Stimulated activated effector memory CD8-positive, alpha-beta T cell treated with anti-CD3 and anti-CD28 coated beads, Interleukin-12 subunit alpha, Interleukin-12 subunit beta, amount 100 ng/mL, for 72 hours (primary cell): ENCODE measurements around the gene HOXD3.

Source experiments
- ATAC-seq: fragments of 150-1000 bp; cut with Tn5 transposase; 2 replicates; pipeline ENCODE4 v1.10.0; 2021
- DNase-seq, 2 donors: peaks; one replicate each; pipeline ENCODE4 v3.0.0; 2021 to 2022; ENCODE audit warnings: low spot score in 2 of 2
- H3K27ac Mint-ChIP-seq: one replicate; pipeline ENCODE4 v1.8.0; 2022; ENCODE audit warnings: mild to moderate bottlenecking, mixed read lengths
- H3K36me3 Mint-ChIP-seq: one replicate; pipeline ENCODE4 v1.8.0; 2022; ENCODE audit warnings: mild to moderate bottlenecking, mixed read lengths
- H3K4me1 Mint-ChIP-seq: one replicate; pipeline ENCODE4 v1.8.0; 2022; ENCODE audit warnings: mixed read lengths
- H3K4me3 Mint-ChIP-seq: one replicate; pipeline ENCODE4 v1.8.0; 2022; ENCODE audit warnings: mild to moderate bottlenecking, mixed read lengths
- H3K9me3 Mint-ChIP-seq: one replicate; pipeline ENCODE4 v1.8.0; 2022; ENCODE audit warnings: mixed read lengths

The HOXD3 gene

DNA sequence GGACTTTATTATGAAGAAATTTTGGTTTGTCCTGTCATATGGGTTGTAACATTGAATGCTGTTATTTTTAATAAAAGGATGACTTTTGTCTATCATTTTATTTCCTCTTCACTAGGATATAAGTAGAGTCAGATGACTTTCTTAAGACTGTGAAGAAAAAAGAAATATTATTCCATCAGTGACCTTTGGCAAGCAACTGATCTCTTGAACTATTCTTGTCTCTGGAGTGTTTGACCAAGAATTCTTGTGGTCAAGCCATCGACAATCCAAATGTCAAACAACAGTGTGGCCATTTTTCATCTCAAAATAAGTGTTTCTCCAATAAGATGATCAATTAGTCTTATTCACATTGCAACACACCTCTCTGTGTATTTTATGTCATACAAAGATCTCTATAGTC, 56.3 kb downstream of the HOXD3 start:
- DNase-seq (no peak), ATAC-seq (no peak)
- Mint-ChIP-seq H3K27ac (no peak overlapping the region), H3K4me3 (no peak overlapping the region), H3K9me3 (no peaks in the 10 kb centered on the region), H3K4me1 (no peaks in the 10 kb centered on the region), H3K36me3 (no peaks in the 10 kb centered on the region)
